ENCODE results near the gene AP3D1.

The AP3D1 gene

DNA sequence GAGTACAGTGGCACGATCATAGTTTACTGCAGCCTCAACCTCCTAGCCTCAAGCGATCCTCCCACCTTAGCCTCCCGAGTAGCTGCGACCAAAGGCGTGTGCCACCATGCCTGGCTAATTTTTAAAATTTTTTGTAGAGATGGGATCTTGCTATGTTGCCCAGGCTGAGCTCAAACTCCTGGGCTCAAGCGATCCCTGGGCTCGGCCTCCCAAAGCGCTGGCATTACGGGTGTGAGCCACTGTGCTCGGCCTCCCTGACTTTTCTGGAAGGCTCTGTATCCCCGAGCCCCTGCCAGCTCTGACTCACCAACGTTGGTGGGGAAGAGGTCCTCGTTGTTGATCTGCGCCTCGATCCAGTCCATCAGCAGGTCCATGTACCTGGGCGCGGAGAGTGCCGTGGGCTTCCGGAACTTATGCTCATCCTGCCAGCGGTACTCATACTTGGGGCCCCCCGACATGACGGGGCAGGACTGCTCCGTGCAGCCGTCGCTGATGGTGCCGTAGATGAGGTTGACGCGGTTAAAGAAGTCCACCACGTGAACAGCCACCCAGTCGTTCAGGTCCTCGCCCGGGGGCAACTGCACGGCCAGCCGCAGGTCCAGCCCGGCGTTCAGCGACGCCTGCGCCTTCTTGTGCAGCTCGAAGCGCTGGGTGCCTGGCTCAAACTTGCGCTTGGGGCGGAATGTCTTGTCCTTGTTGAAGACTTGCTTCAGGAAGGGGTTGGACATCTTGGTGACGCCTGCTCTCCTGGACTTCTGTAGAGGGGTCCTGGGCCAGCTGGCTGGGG lies 73.3 kb downstream of the AP3D1 start:
- Histone ChIP-seq H3K4me3 (ENCODE audit: low read depth in 1 of 2, low read length in 2 of 2) (no peak overlapping the region), H3K36me3 (ENCODE audit: control insufficient read depth in 1 of 2, insufficient read depth in 2 of 2, low read length in 2 of 2) (peaks cover 14 to 56% of the 10 kb centered on the region in 2 donors), H3K9ac (ENCODE audit: low read depth in 1 of 2, low read length in 2 of 2) (no peak overlapping the region), H3K27me3 (ENCODE audit: control insufficient read depth in 1 of 2, insufficient read depth in 2 of 2, low read length in 2 of 2) (no peaks in the 10 kb centered on the region), H3K4me1 (ENCODE audit: control insufficient read depth in 1 of 2, insufficient read depth in 2 of 2, low read length in 2 of 2) (peaks cover 3 to 8% of the 10 kb centered on the region in 2 donors), H3K9me3 (ENCODE audit: control insufficient read depth in 1 of 2, low read length in 2 of 2) (no peaks in the 10 kb centered on the region), H3K27ac (ENCODE audit: low read depth, low read length) (no peak overlapping the region)

GRCh38 chr19:2077398-2077797 lies 74.0 kb downstream of the AP3D1 start:
- Histone ChIP-seq H3K36me3 (ENCODE audit: control insufficient read depth in 1 of 2, insufficient read depth in 2 of 2, low read length in 2 of 2) (peaks cover 21 to 63% of the 10 kb centered on the region in 2 donors), H3K27ac (ENCODE audit: low read depth, low read length) (no peak overlapping the region), H3K4me1 (ENCODE audit: control insufficient read depth in 1 of 2, insufficient read depth in 2 of 2, low read length in 2 of 2) (peaks cover 3 to 4% of the 10 kb centered on the region in 2 donors), H3K27me3 (ENCODE audit: control insufficient read depth in 1 of 2, insufficient read depth in 2 of 2, low read length in 2 of 2) (no peaks in the 10 kb centered on the region), H3K4me3 (ENCODE audit: low read depth in 1 of 2, low read length in 2 of 2) (no peak overlapping the region), H3K9ac (ENCODE audit: low read depth in 1 of 2, low read length in 2 of 2) (no peak overlapping the region), H3K9me3 (ENCODE audit: control insufficient read depth in 1 of 2, low read length in 2 of 2) (no peaks in the 10 kb centered on the region)

GRCh38 chr19:2076526-2076944 lies 74.8 kb downstream of the AP3D1 start:
- H3K9me3 ChIP-seq (ENCODE audit: control insufficient read depth in 1 of 2, low read length in 2 of 2), result no peaks in the 10 kb centered on the region
- H3K4me3 ChIP-seq (ENCODE audit: low read depth in 1 of 2, low read length in 2 of 2), result no peak overlapping the region
- H3K9ac ChIP-seq (ENCODE audit: low read depth in 1 of 2, low read length in 2 of 2), result no peak overlapping the region
- H3K4me1 ChIP-seq (ENCODE audit: control insufficient read depth in 1 of 2, insufficient read depth in 2 of 2, low read length in 2 of 2), result no peaks in the 10 kb centered on the region
- H3K27ac ChIP-seq (ENCODE audit: low read depth, low read length), result no peak overlapping the region
- no peaks in the 10 kb centered on the region for H3K27me3 ChIP-seq (ENCODE audit: control insufficient read depth in 1 of 2, insufficient read depth in 2 of 2, low read length in 2 of 2)
- H3K36me3 ChIP-seq (ENCODE audit: control insufficient read depth in 1 of 2, insufficient read depth in 2 of 2, low read length in 2 of 2), result peaks cover 25 to 66% of the 10 kb centered on the region in 2 donors

DNA sequence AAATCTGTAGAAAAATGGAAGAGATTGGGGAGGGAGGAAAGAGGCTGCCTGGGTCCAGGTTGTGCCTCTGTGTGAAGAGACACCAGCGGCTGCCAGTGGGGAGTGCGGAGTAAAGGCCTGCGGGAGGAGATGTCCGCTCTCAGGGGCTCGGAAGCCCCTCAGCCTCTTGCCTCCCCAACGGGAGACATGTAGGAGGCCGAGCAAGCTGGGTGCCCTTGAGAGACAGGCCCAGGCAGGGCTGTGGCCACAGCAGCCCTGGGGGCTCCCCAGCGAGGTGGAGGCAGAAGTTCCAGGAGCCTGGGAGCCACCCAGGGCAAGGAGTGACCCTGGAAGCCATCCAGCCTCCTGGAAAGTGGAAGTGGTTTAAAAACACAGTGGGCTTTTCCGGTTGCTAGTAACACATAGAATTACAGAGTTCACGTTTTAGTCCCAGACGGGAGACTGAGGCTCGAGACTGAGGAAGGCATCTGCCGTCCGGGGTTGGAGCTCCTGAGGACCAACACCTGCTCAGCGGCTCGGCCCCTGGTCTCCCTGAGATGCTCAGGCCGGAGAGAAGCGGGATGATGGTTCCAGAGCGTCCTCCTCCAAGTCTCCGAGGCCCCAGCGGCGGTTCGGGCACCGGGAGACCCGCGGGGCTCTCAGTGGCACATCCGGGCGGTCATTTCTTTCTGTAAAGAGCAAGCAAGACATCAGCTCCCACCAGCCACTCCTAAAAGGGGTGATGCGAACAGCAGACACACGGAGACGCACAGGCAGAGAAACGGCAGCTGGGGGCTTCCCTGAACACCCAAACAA lies 78.4 kb downstream of the AP3D1 start:
- Histone ChIP-seq H3K27me3 (ENCODE audit: control insufficient read depth in 1 of 2, insufficient read depth in 2 of 2, low read length in 2 of 2) (no peaks in the 10 kb centered on the region), H3K27ac (ENCODE audit: low read depth, low read length) (no peak overlapping the region), H3K4me3 (ENCODE audit: low read depth in 1 of 2, low read length in 2 of 2) (no peak overlapping the region), H3K9me3 (ENCODE audit: control insufficient read depth in 1 of 2, low read length in 2 of 2) (no peaks in the 10 kb centered on the region), H3K9ac (ENCODE audit: low read depth in 1 of 2, low read length in 2 of 2) (no peak overlapping the region), H3K4me1 (ENCODE audit: control insufficient read depth in 1 of 2, insufficient read depth in 2 of 2, low read length in 2 of 2) (no peaks in the 10 kb centered on the region), H3K36me3 (ENCODE audit: control insufficient read depth in 1 of 2, insufficient read depth in 2 of 2, low read length in 2 of 2) (peaks cover 27 to 47% of the 10 kb centered on the region in 2 donors)

DNA sequence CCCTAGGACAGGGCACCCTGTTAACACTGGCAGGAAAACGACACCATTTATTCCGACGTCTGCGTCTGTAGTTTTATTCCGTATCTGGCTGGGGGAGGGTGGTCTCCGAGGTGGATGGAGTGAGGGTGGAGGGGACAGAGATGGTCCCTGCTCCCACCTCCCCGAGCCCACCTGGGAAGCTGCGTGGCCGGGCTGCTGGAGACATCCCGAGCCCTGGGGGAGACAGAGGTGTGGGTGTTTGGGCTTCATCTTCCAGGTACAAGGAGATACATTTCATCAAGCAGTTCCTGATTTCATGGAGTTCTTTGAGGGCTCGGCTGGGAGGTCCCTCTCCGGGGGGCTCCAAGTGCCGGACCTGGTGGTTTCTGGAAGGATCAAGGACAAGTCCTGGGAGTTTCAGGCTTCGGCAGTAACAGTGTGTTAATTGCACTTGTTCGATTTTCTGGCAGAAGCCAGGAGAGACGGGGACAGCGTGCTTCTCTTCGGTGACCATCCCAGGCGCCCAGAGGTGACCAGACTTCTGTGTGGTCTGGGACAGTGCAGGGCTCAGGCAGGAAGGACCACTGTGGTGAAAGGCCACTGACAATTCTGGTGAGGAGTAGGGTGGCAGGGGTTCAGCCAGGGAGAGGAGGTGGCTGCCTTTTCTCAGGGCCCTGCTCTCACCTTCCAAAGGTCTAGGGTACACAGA lies 80.2 kb downstream of the AP3D1 start:
- Histone ChIP-seq H3K9ac (ENCODE audit: low read depth in 1 of 2, low read length in 2 of 2) (no peak overlapping the region), H3K27me3 (ENCODE audit: control insufficient read depth in 1 of 2, insufficient read depth in 2 of 2, low read length in 2 of 2) (no peaks in the 10 kb centered on the region), H3K36me3 (ENCODE audit: control insufficient read depth in 1 of 2, insufficient read depth in 2 of 2, low read length in 2 of 2) (peaks cover 26 to 30% of the 10 kb centered on the region in 2 donors), H3K4me3 (ENCODE audit: low read depth in 1 of 2, low read length in 2 of 2) (no peak overlapping the region), H3K4me1 (ENCODE audit: control insufficient read depth in 1 of 2, insufficient read depth in 2 of 2, low read length in 2 of 2) (peaks cover 4 to 5% of the 10 kb centered on the region in 2 donors), H3K27ac (ENCODE audit: low read depth, low read length) (no peak overlapping the region), H3K9me3 (ENCODE audit: control insufficient read depth in 1 of 2, low read length in 2 of 2) (no peaks in the 10 kb centered on the region)

DNA sequence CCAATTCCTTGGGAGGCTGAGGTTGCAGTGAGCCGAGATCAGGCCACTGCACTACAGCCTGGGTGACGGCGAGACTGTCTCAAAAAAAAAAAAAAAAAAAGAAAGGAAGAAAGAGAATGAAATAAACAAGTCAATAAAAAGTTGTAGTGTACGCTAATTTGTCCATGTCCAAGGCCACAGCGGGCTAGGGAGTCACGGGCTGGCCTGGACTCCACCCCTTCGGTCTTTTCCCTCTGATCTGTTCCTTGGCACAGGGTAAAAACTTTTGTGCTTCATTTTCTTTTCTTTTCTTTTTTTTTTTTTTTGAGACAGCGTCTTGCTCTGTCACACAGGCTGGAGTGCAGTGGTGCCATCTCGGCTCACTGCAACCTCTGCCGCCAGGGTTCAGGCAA lies 80.9 kb downstream of the AP3D1 start:
- Histone ChIP-seq H3K9me3 (ENCODE audit: control insufficient read depth in 1 of 2, low read length in 2 of 2) (no peaks in the 10 kb centered on the region), H3K4me1 (ENCODE audit: control insufficient read depth in 1 of 2, insufficient read depth in 2 of 2, low read length in 2 of 2) (peaks cover 4 to 5% of the 10 kb centered on the region in 2 donors), H3K27me3 (ENCODE audit: control insufficient read depth in 1 of 2, insufficient read depth in 2 of 2, low read length in 2 of 2) (no peaks in the 10 kb centered on the region), H3K27ac (ENCODE audit: low read depth, low read length) (no peak overlapping the region), H3K9ac (ENCODE audit: low read depth in 1 of 2, low read length in 2 of 2) (no peak overlapping the region), H3K4me3 (ENCODE audit: low read depth in 1 of 2, low read length in 2 of 2) (no peak overlapping the region), H3K36me3 (ENCODE audit: control insufficient read depth in 1 of 2, insufficient read depth in 2 of 2, low read length in 2 of 2) (peaks cover 24 to 26% of the 10 kb centered on the region in 2 donors)

DNA sequence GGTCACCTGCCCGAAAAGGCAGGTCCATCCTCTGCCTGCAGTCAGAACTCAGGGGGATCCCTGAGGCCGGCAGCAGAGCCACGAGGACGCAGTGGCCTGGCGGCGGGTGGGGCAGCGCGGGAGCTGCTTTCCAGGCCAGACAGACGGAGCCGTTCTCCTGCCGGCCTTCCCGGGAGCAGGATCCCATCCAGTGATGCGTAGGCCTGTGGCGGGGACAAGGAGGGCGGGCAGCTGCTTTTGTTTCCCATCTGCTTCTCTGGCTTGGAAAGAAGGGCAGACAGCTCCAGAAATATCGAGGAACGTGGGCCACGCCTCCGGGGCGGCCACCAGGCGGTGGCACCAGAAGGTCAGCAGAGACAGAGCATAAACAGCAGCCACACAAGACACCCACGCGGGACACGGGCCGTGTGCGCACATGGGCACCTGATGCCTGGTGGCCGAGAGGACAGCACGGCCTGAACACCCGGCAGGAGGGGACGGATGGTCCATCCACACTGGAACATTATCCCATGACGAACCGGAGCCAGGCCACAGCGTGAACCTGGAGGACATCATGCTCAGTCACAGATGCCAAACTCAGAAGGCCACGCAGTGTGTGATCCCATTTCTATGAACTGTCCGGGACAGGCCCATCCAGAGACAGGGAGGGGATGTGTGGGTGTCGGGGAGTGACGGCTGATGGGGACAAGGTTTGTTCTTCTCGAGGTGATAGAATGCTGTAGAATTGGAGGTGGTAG lies 86.4 kb downstream of the AP3D1 start:
- Histone ChIP-seq H3K27ac (ENCODE audit: low read depth, low read length) (peak overlapping the region; percentile 36), H3K4me1 (ENCODE audit: control insufficient read depth in 1 of 2, insufficient read depth in 2 of 2, low read length in 2 of 2) (peaks cover 34 to 35% of the 10 kb centered on the region in 2 donors)

GRCh38 chr19:2064395-2064787 lies 87.0 kb downstream of the AP3D1 start:
- H3K9ac ChIP-seq (ENCODE audit: low read depth in 1 of 2, low read length in 2 of 2), result peak overlapping the region in 1 of 2 donors; percentile 32
- no peaks in the 10 kb centered on the region for H3K27me3 ChIP-seq (ENCODE audit: control insufficient read depth in 1 of 2, insufficient read depth in 2 of 2, low read length in 2 of 2)
- no peak overlapping the region for H3K4me3 ChIP-seq (ENCODE audit: low read depth in 1 of 2, low read length in 2 of 2)
- peaks cover 39 to 41% of the 10 kb centered on the region in 2 donors for H3K4me1 ChIP-seq (ENCODE audit: control insufficient read depth in 1 of 2, insufficient read depth in 2 of 2, low read length in 2 of 2)
- peak overlapping the region; percentile 36 for H3K27ac ChIP-seq (ENCODE audit: low read depth, low read length)
- no peaks in the 10 kb centered on the region for H3K9me3 ChIP-seq (ENCODE audit: control insufficient read depth in 1 of 2, low read length in 2 of 2)
- no peaks in the 10 kb centered on the region for H3K36me3 ChIP-seq (ENCODE audit: control insufficient read depth in 1 of 2, insufficient read depth in 2 of 2, low read length in 2 of 2)

More for the DNA sequence above, 86.4 kb downstream of the AP3D1 start:
- Histone ChIP-seq H3K36me3 (ENCODE audit: control insufficient read depth in 1 of 2, insufficient read depth in 2 of 2, low read length in 2 of 2) (no peaks in the 10 kb centered on the region), H3K4me3 (ENCODE audit: low read depth in 1 of 2, low read length in 2 of 2) (no peak overlapping the region), H3K9me3 (ENCODE audit: control insufficient read depth in 1 of 2, low read length in 2 of 2) (no peaks in the 10 kb centered on the region), H3K27me3 (ENCODE audit: control insufficient read depth in 1 of 2, insufficient read depth in 2 of 2, low read length in 2 of 2) (no peaks in the 10 kb centered on the region), H3K9ac (ENCODE audit: low read depth in 1 of 2, low read length in 2 of 2) (peak overlapping the region; percentile 19 to 32)

- Histone ChIP-seq H3K36me3 (ENCODE audit: control insufficient read depth in 1 of 2, insufficient read depth in 2 of 2, low read length in 2 of 2) (no peaks in the 10 kb centered on the region), H3K4me1 (ENCODE audit: control insufficient read depth in 1 of 2, insufficient read depth in 2 of 2, low read length in 2 of 2) (peaks cover 43 to 45% of the 10 kb centered on the region in 2 donors), H3K9me3 (ENCODE audit: control insufficient read depth in 1 of 2, low read length in 2 of 2) (no peaks in the 10 kb centered on the region), H3K9ac (ENCODE audit: low read depth in 1 of 2, low read length in 2 of 2) (no peak overlapping the region), H3K4me3 (ENCODE audit: low read depth in 1 of 2, low read length in 2 of 2) (no peak overlapping the region), H3K27ac (ENCODE audit: low read depth, low read length) (no peak overlapping the region), H3K27me3 (ENCODE audit: control insufficient read depth in 1 of 2, insufficient read depth in 2 of 2, low read length in 2 of 2) (no peaks in the 10 kb centered on the region)
Observed at GRCh38 chr19:2063824-2064223, 87.5 kb downstream of the AP3D1 start.

Measured in duodenal mucosa (tissue), 2 donors.